Activated T-cell treated with anti-CD3 and anti-CD28 coated beads, Interleukin-2, amount 50 U/mL, for 4 hours (primary cell): ENCODE results near the gene CCDC85C. TPM values are rescaled to one million over a fixed set of nuclear protein-coding genes. Genes with fewer than 3 reads are reported as not detected.

Source experiments
- ATAC-seq, 2 donors: fragments of 200-7000 bp; cut with Tn5 transposase; one replicate each; pipeline ENCODE4 v1.10.0; 2021
- DNase-seq: peaks from one replicate; pipeline ENCODE4 v3.0.0-alpha.2; 2020
- H3K27me3 Mint-ChIP-seq: one replicate; pipeline ENCODE4 v1.8.0; 2021; ENCODE audit warnings: low read depth, mixed read lengths
- H3K36me3 Mint-ChIP-seq: one replicate; pipeline ENCODE4 v1.8.0; 2022; ENCODE audit warnings: mixed read lengths; ENCODE audit not compliant: insufficient read depth
- H3K4me1 Mint-ChIP-seq: one replicate; pipeline ENCODE4 v1.8.0; 2021; ENCODE audit warnings: low read depth, mixed read lengths
- H3K4me3 Mint-ChIP-seq: one replicate; pipeline ENCODE4 v1.8.0; 2021; ENCODE audit warnings: mild to moderate bottlenecking, moderate library complexity, mixed read lengths
- H3K9me3 Mint-ChIP-seq: one replicate; pipeline ENCODE4 v1.8.0; 2021; ENCODE audit warnings: mixed read lengths
- total RNA-seq, 3 donors: library from RNA; stranded (reverse); gene quantifications; one replicate each; pipeline ENCODE4 v1.2.1, GENCODE V29; 2021

The CCDC85C gene
- total RNA-seq, 3 donors from 2014 or later: 3.8 to 11.1 (median 3.8) TPM

DNA sequence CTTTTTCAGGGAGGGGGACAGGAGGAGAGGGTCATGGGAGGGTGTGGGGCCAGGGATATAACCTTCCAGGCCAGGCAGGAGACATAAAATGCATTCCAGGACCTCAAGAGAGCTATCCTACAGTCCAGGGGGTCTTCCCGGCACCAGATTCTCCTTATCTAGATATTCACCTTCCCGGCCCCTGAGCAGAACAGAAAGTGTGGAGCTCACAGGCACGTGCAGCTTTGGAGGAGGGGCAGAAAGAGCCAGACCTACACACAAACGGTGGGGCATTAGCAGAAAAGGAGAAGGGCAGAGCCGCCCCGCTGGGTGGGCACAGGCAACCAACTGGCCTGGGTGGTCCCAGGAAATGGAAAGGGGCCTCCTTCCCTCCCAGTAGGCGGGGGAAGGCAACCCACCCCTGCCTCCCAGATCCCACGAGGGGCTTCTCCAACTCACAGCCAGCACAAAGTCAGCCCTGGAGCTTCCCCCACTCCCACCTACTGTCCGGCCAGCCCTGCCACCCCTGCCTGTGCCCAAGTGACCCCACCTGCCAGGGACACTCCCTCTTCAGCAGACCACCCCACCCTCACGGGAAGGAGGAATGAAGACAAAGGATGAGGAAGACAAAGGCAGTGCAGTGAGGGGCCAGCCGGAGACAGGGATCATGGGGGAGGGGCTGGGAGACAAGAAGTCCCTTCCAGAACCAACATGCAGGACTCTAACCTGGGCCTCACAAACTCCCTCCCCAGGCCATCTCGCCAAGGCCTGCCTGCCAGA, 33.3 kb downstream of the CCDC85C start:
- no peak for ATAC-seq
- Mint-ChIP-seq H3K9me3 (no peaks in the 10 kb centered on the region), H3K27me3 (no peaks in the 10 kb centered on the region), H3K4me1 (no peaks in the 10 kb centered on the region), H3K4me3 (no peak overlapping the region), H3K36me3 (no peaks in the 10 kb centered on the region)
- DNase-seq: no peak

DNA sequence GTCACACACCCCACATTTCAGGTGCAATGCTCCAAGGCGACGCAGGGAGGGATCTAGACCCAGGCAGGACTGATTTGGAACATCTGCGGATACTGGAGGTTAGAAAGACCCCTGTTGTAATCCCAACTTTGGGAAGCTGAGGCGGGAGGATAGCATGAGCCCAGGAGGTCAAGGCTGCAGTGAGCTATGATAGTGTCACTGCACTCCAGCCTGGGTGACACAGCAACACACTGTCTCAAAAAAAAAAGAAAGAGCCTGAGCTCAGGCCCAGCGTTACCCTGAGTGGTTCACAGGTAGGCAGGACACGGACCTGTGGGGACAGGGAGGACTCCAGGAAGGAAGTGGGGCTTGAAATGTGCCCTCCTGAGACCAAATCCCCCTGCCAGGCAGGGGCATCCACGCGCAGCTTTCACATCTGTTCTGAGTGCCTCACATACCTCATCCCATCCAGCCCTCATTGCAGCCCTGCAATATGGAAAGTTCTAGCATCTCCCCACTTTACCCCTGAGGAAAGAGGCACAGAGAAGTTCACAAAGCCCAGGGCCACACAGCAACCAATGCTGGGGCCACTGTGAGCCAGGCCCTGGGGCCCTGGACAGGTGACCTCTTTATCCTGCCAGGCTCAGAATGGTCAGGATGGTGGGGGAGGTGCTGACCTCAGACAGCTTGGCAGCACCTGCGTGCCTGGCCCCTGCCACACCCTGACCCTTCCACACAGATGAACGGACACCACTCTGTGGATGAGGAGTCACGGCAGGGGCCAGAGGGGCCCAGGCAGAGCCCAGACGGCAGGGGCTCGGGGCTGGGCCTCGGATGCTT, 34.1 kb downstream of the CCDC85C start:
- Mint-ChIP-seq H3K36me3 (no peaks in the 10 kb centered on the region), H3K4me1 (no peaks in the 10 kb centered on the region), H3K4me3 (no peak overlapping the region), H3K9me3 (no peaks in the 10 kb centered on the region), H3K27me3 (no peaks in the 10 kb centered on the region)
- DNase-seq: no peak
- ATAC-seq: no peak

DNA sequence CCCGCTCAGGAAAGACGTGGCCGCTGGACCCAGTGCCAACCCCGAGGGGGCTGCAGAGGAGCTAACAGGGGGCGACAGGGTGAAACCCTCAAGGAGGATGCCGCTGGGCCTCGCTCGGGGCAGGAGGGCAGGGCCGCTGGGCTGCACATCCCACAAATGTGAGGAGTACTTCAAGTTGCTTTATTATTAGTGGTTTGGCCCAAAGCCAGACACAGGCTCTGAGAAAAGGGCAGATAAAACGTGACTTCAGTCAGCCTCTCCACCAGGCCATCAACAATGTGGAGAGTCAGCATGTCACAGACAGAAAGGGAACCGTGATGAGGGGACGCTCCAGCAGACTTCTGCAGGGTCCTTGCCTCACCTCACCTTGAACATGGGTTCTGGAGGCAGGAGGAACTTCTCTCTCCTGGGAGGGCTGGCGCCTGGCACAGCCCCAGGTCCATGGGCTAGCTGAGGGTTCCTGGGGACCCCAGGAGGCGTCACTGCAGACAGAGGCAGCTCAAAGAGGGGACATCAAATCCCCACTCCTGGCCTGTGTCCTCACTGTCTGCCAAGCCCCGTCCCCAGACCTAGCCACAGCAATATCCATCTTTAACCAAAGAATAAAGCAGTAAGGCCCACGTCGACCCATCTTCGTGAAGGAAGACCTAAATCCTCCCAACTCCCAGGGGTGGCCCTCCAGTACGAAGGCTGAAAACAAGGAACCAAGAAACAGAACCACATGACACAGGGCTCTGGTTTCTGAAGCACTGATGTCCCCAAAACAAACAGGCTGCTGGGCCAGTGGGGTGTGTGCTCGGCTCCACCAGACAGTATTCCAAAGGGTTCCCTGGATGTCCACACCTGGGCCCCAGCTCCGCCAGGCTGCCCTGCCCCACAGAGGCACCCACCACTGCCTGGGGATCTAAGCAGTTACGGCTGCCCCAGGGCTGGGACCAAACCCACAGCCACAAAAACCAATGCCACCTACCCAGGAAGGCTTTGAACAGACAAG, 35.1 kb downstream of the CCDC85C start:
- ATAC-seq: no peak
- Mint-ChIP-seq H3K9me3 (no peaks in the 10 kb centered on the region), H3K4me1 (no peaks in the 10 kb centered on the region), H3K27me3 (no peaks in the 10 kb centered on the region), H3K4me3 (no peak overlapping the region), H3K36me3 (no peaks in the 10 kb centered on the region)
- DNase-seq: no peak

DNA sequence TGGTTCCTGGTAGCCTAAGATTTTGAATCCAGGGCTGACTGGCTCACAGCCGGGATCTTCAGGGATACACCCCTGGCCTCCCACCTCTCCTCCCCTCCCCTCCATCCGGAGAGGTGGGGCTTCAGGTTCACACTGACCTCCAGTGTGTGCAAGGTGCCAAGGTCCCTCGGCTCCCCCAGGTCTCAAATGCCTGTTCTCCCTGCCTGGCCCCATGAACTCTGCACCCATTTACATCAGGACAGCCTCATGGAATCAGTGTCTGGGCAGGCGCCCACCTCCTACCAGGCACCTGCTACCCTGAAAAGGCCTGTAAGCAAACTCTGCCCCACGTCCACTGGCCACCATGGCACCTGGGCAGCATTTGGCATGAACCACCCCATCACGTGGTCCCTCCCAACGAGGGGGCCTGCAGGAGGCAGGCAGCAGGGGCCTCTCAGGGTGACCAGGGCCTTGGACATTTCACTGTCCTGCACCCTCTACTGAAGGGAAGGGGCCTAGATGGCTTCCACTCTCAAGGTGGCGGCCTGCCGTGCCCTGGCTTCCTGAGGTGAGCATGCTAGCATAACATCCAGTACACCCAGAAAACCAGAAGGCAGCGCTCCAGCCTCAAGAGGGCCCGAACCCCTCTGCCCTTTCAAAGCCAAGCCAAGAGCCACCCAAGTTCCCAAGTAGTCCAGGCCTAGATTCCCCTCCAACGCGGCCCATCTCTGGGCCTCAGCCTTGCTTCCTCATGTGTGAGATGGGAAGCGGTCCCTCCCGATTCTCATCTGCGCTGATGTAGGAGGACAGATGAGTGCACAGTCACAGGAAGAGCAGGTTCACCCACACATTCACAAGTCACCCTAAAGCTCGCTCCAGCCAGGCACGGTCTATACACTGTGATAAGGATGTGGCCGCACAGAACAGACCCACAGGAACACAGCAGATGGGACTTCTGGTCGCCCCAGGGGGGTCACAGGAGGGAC, 37.3 kb downstream of the CCDC85C start:
- Mint-ChIP-seq H3K36me3 (no peaks in the 10 kb centered on the region), H3K9me3 (no peaks in the 10 kb centered on the region), H3K4me3 (no peak overlapping the region), H3K4me1 (peaks cover 2% of the 10 kb centered on the region), H3K27me3 (no peaks in the 10 kb centered on the region)
- ATAC-seq (no peak), DNase-seq (no peak)

DNA sequence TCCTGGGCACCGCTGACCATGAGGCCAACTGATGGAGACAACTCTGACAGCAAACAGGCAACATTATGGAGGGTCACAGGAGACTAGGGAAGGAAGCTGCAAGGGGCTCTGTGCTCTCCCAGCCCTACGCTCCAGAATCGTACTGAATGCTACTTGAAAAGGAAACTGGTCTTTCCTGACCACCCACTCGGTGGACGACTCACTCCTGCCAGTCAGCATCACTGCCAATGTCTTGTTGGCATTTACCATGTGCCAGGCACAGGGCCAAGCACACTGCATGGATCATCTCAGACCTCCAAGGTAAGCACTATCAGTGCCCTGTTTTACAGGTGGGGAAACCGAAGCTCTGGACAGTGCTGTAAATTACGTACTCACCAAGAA, 38.0 kb downstream of the CCDC85C start:
- H3K9me3 Mint-ChIP-seq: no peaks in the 10 kb centered on the region
- ATAC-seq: no peak
- no peaks in the 10 kb centered on the region for H3K27me3 Mint-ChIP-seq
- no peak for DNase-seq
- peaks cover 2% of the 10 kb centered on the region for H3K4me1 Mint-ChIP-seq
- H3K4me3 Mint-ChIP-seq: no peak overlapping the region
- H3K36me3 Mint-ChIP-seq: no peaks in the 10 kb centered on the region

DNA sequence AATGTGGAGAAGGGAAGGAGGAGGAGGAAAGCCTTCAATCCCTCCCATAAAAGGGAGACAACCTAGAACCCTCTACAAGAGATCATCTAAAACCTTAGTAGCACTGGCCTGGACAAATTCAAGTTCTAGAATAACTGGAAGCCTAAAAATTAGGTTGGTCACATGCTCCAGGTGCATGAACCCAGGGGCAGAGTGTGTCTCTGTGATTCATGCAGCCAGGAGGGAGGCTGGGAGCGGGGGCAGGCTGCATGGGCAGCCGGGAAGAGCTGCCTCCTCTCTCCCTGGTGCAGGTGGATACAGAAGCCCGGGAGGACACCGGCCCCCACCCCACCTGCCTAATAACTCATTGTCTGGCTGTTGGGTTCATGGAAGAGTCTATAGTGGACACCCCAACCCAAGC, 38.6 kb downstream of the CCDC85C start:
- Mint-ChIP-seq H3K4me1 (peaks cover 2% of the 10 kb centered on the region), H3K27me3 (no peaks in the 10 kb centered on the region), H3K4me3 (no peak overlapping the region), H3K36me3 (no peaks in the 10 kb centered on the region), H3K9me3 (no peaks in the 10 kb centered on the region)
- no peak for DNase-seq
- ATAC-seq: no peak

DNA sequence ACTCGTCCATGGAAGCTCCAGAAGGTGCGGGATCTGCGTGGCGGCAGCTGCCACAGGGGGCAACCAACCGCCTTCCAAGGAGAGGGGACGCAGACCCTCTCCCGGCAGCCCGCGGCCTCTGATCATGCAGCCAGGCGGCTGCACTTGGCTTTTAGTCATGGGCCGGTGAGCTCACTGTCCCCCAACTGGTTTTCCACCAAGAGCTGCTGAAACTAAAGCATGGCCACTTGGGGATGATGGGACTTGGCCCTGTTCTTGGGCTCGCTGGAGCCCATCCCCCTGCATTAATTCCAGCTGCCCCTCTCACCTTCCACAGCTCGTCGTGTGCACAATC, 39.1 kb downstream of the CCDC85C start:
- Mint-ChIP-seq H3K4me3 (no peak overlapping the region), H3K36me3 (no peaks in the 10 kb centered on the region), H3K9me3 (no peaks in the 10 kb centered on the region), H3K4me1 (peaks cover 2% of the 10 kb centered on the region), H3K27me3 (no peaks in the 10 kb centered on the region)
- DNase-seq: no peak
- no peak for ATAC-seq

DNA sequence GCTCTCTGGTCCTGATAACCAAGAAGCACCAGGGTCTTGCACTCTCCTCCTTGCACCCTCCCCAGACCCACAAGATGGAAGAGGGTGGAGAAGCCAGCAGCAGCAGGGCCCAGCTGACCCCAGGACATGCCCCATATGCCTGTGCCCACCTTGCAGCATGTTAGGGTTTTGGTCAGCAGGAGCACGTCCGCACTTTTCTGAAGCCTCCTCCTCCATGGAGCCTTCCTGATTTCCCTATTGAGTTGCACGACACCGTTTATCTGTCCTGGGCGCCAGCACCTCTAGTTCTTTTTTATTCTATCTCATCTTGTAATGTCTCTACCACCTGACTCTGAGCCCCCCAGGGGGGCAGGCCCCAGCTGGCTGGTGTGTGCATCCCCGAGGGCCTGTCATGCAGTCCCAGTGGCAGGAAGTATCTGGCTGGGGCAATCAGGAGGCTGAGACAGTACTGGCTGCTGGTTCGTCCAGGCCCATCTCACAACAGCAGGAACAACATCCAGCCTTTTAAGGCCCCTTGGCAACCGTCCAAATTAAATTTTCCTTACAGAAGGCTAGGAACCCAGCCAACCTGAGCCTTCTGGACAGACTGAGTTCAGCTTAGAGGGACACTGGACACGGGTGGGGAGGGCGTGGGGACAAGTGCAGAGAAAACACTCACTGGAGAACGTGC, 39.6 kb downstream of the CCDC85C start:
- H3K4me1 Mint-ChIP-seq: peaks cover 2% of the 10 kb centered on the region
- DNase-seq: no peak
- no peak for ATAC-seq
- no peak overlapping the region for H3K4me3 Mint-ChIP-seq
- H3K36me3 Mint-ChIP-seq: peaks cover under 1% of the 10 kb centered on the region
- no peaks in the 10 kb centered on the region for H3K27me3 Mint-ChIP-seq
- H3K9me3 Mint-ChIP-seq: no peaks in the 10 kb centered on the region

DNA sequence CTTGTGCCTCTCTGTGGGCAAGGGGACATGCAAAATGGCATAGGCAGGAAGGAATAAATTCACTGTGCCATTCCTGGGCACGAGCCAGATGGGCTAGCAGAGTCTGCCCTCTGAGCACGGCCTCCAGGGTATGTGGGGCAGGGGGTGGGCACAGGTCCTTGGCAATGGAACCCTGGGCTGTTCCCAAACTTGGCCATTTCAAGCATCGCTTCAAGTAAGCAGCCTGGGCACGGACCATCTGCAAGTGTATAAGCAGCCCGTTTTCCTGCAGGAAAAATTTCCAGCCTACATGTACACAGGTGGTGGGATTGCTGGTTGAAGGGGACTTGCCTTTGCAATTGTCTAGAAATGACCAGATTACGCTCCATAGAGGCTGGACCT, 40.3 kb downstream of the CCDC85C start:
- DNase-seq: no peak
- Mint-ChIP-seq H3K4me1 (peaks cover 2% of the 10 kb centered on the region), H3K27me3 (no peaks in the 10 kb centered on the region), H3K4me3 (no peak overlapping the region), H3K9me3 (no peaks in the 10 kb centered on the region), H3K36me3 (peaks cover 3% of the 10 kb centered on the region)
- ATAC-seq: no peak

DNA sequence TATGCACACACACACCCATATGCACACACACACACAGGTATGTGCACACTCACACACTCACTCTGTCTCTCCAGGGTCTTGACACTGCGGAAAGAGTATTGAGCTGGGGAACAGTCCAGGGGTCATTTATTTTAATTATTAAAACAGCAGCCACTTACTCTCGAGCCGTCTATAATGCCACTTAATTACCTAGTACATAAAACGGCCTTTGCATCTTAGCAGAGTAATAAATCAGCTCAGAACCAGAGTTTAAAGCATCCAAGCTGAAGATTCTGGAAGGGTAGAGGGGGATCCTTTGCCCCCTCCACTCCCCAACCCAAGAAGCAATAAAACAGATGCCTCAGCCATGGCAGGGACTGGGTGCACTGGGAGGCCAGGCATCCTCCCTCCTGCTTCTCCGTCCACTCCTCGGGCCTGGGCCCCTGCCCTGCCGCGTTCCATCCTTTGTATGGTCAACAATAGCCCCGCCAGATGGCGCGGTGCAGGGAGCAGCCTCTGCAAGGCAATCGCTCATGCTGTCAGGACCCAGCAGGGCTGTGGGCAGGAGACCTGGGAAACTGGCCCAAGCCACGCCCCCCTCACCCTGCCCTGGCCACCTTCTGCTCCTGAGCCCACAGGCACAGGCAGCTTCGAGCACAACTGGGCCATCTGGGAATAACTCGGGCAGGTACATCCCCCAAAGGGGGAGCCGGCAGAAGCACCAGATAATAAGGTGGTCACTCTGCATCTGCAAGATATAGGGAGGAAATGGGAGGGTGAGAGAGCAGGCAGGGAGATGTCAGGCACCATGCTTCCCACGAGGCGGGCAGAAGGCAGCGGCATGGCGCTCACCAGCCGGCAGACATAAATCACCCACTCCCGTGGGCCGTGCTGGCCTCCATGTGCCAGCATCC, 40.9 kb downstream of the CCDC85C start:
- Mint-ChIP-seq H3K4me3 (no peak overlapping the region), H3K4me1 (peaks cover 2% of the 10 kb centered on the region), H3K9me3 (no peaks in the 10 kb centered on the region), H3K36me3 (peaks cover 3% of the 10 kb centered on the region), H3K27me3 (no peaks in the 10 kb centered on the region)
- DNase-seq (no peak), ATAC-seq (no peak)

DNA sequence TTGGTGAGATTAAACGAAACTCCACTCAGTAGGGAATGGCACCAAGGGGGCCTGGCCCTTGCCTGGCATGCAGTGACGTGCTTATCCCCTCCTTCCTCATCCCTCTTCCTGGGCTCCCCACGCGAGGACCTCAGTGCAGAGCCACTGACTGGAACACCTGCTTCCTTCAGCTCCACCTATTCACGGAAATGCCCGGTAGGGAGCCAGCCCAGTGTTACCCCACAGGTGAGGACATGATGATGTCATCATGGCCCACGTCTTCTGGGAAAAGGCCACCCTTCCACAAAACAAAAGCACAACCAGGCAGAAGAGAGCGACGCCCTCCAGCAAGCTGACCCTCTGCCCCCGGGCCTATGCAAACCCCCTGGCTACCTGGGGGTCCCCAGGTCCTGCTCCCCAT, 42.1 kb downstream of the CCDC85C start:
- Mint-ChIP-seq H3K4me1 (peaks cover 2% of the 10 kb centered on the region), H3K9me3 (no peaks in the 10 kb centered on the region), H3K4me3 (no peak overlapping the region), H3K27me3 (no peaks in the 10 kb centered on the region), H3K36me3 (peaks cover 3% of the 10 kb centered on the region)
- DNase-seq: no peak
- no peak for ATAC-seq

DNA sequence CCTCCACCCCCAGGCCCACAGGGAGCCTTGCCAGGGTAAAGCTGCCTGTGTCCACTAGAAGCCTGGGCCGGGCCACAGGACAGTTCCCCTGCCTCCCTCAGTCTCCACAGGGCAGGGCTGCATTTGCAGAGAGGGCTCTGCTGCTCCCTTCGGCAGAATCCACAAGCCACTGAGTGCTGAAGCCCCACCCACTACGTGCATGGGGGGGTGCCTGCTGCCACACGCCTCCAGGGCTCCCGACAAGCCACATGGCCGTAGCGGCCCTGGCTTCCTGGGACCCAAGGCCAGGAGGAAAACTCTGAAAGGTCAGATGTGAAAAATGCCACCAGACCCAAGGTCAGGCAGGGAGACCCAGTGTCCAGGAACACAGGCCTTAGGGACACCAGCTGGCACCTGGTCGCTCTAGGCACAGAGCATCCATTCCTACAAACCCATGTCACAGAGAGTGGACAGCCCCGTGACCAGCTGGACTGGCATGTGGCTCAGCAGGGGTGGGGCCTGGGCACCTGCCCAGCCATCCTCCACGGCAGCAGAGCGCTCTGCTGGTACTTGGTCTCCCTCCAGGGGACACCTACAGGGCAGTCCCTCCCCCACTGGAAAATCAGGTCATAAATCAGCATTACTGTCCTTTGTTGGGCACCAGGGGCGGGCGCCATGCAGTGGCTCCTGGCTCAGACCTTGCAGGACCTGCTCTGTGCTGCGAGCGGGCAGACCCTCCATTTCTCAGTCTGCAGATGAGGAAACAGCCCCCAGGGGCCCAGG, 42.9 kb downstream of the CCDC85C start:
- Mint-ChIP-seq H3K4me1 (peaks cover 2% of the 10 kb centered on the region), H3K4me3 (no peak overlapping the region), H3K36me3 (peaks cover 3% of the 10 kb centered on the region), H3K27me3 (no peaks in the 10 kb centered on the region), H3K9me3 (no peaks in the 10 kb centered on the region)
- DNase-seq (no peak), ATAC-seq (no peak)
